Osteoblast (primary cell): Measurements from ENCODE around the gene KBTBD7. TPM values are rescaled to one million over a fixed set of nuclear protein-coding genes. Genes with fewer than 3 reads are reported as not detected.

ENCODE experiments used
- DNase-seq: peaks from one replicate; pipeline ENCODE4 v3.0.0; 2011; ENCODE audit warnings: low spot score, mixed read lengths; ENCODE audit not compliant: insufficient read length; ENCODE audit errors: missing footprints
- H2AFZ ChIP-seq: 2 replicates; pipeline ENCODE4 v1.6.0; 2011; ENCODE audit warnings: mild to moderate bottlenecking, low read length
- H3K27ac ChIP-seq: 2 replicates; pipeline ENCODE4 v1.5.1; 2011; ENCODE audit warnings: mild to moderate bottlenecking, low read depth, low read length, moderate library complexity
- H3K27me3 ChIP-seq: 2 replicates; pipeline ENCODE4 v1.6.0; 2012; ENCODE audit warnings: mild to moderate bottlenecking, control low read depth, inconsistent platforms, low read length, moderate library complexity; ENCODE audit not compliant: insufficient read depth
- H3K36me3 ChIP-seq: 2 replicates; pipeline ENCODE4 v1.5.1; 2011; ENCODE audit warnings: mild to moderate bottlenecking, low read length, control low read depth, moderate library complexity; ENCODE audit not compliant: insufficient read depth
- H3K4me1 ChIP-seq: 2 replicates; pipeline ENCODE4 v1.5.1; 2011; ENCODE audit warnings: mild to moderate bottlenecking, low read length, control low read depth, moderate library complexity; ENCODE audit not compliant: insufficient read depth
- H3K4me2 ChIP-seq: 2 replicates; pipeline ENCODE4 v1.6.0; 2011; ENCODE audit warnings: mild to moderate bottlenecking, low read length; ENCODE audit not compliant: insufficient read depth
- H3K4me3 ChIP-seq: fragments of 200-600 bp; sonication (generic); 3 replicates; pipeline ENCODE4 v1.5.1; 2012; ENCODE audit warnings: mild to moderate bottlenecking, low read length, inconsistent platforms; ENCODE audit not compliant: insufficient read depth
- H3K79me2 ChIP-seq: 2 replicates; pipeline ENCODE4 v1.6.0; 2012; ENCODE audit warnings: mild to moderate bottlenecking, low read length, control low read depth, inconsistent platforms; ENCODE audit not compliant: insufficient read depth
- H3K9me3 ChIP-seq: 2 replicates; pipeline ENCODE4 v1.5.1; 2011; ENCODE audit warnings: low read depth, low read length, control low read depth
- H4K20me1 ChIP-seq: 2 replicates; pipeline ENCODE4 v1.6.0; 2012; ENCODE audit warnings: mild to moderate bottlenecking, low read length, control low read depth; ENCODE audit not compliant: insufficient read depth
- CTCF ChIP-seq: IDR thresholded peaks from 2 replicates; pipeline ENCODE4 v1.5.1; 2011; ENCODE audit warnings: mild to moderate bottlenecking, low read depth, low read length, moderate library complexity; ENCODE audit errors: extremely low read depth
- total RNA-seq: library from RNA; depleted of rRNA; stranded (reverse); fragments of >200 nt; gene quantifications from 2 replicates; pipeline ENCODE4 v1.2.3, GENCODE V29; 2012

Gene KBTBD7
- total RNA-seq, 1 donor, result 5.4 TPM

- H3K4me3 ChIP-seq, result no peak overlapping the region
- no peaks in the 10 kb centered on the region for H3K9me3 ChIP-seq
- no peak overlapping the region for H3K27ac ChIP-seq
- no peaks in the 10 kb centered on the region for H4K20me1 ChIP-seq
- no peaks in the 10 kb centered on the region for H3K27me3 ChIP-seq
- DNase-seq, result no peak
- H3K79me2 ChIP-seq, result no peaks in the 10 kb centered on the region
- H3K36me3 ChIP-seq, result no peaks in the 10 kb centered on the region
- H3K4me2 ChIP-seq, result no peak overlapping the region
- no peak overlapping the region for H2AFZ ChIP-seq
- peaks cover 8% of the 10 kb centered on the region for H3K4me1 ChIP-seq
- no peak for TF ChIP-seq CTCF
Observed at GRCh38 chr13:41213919-41214318, 19.6 kb upstream of the KBTBD7 start.

GRCh38 chr13:41213316-41213715 lies 18.9 kb upstream of the KBTBD7 start:
- H3K9me3 ChIP-seq, result no peaks in the 10 kb centered on the region
- H3K27me3 ChIP-seq, result no peaks in the 10 kb centered on the region
- H3K4me2 ChIP-seq, result no peak overlapping the region
- no peaks in the 10 kb centered on the region for H3K79me2 ChIP-seq
- no peaks in the 10 kb centered on the region for H4K20me1 ChIP-seq
- H2AFZ ChIP-seq, result no peak overlapping the region
- H3K4me3 ChIP-seq, result no peak overlapping the region
- TF ChIP-seq CTCF, result no peak
- H3K36me3 ChIP-seq, result no peaks in the 10 kb centered on the region
- peaks cover 8% of the 10 kb centered on the region for H3K4me1 ChIP-seq
- H3K27ac ChIP-seq, result no peak overlapping the region
- no peak for DNase-seq

- Histone ChIP-seq H3K4me1 (peaks cover 8% of the 10 kb centered on the region), H4K20me1 (no peaks in the 10 kb centered on the region), H3K36me3 (no peaks in the 10 kb centered on the region), H3K9me3 (no peaks in the 10 kb centered on the region), H3K27ac (no peak overlapping the region), H3K4me3 (no peak overlapping the region), H3K27me3 (no peaks in the 10 kb centered on the region), H3K79me2 (no peaks in the 10 kb centered on the region), H2AFZ (no peak overlapping the region), H3K4me2 (no peak overlapping the region)
- DNase-seq, result no peak
- TF ChIP-seq CTCF, result no peak
Observed at GRCh38 chr13:41212881-41213280, 18.5 kb upstream of the KBTBD7 start.

- no peaks in the 10 kb centered on the region for H3K9me3 ChIP-seq
- no peak overlapping the region for H3K4me3 ChIP-seq
- TF ChIP-seq CTCF, result no peak
- no peak overlapping the region for H3K4me2 ChIP-seq
- H3K27ac ChIP-seq, result no peak overlapping the region
- no peak for DNase-seq
- no peak overlapping the region for H2AFZ ChIP-seq
- no peaks in the 10 kb centered on the region for H3K27me3 ChIP-seq
- no peaks in the 10 kb centered on the region for H4K20me1 ChIP-seq
- peaks cover 3% of the 10 kb centered on the region for H3K4me1 ChIP-seq
- H3K79me2 ChIP-seq, result no peaks in the 10 kb centered on the region
- H3K36me3 ChIP-seq, result no peaks in the 10 kb centered on the region
Observed at GRCh38 chr13:41211062-41211461, 16.7 kb upstream of the KBTBD7 start.
